Islet precursor cell (in vitro differentiated cells): Measurements from ENCODE around the gene MCF2L.
"Not testable (repeated sequence)": the region's sequence is repeated elsewhere in the genome, so short reads cannot be mapped to it uniquely, and the experiment has no call there.

Experiments used
- DNase-seq: peaks from one replicate; pipeline ENCODE4 v3.0.0-alpha.2; 2018

MCF2L gene

DNA sequence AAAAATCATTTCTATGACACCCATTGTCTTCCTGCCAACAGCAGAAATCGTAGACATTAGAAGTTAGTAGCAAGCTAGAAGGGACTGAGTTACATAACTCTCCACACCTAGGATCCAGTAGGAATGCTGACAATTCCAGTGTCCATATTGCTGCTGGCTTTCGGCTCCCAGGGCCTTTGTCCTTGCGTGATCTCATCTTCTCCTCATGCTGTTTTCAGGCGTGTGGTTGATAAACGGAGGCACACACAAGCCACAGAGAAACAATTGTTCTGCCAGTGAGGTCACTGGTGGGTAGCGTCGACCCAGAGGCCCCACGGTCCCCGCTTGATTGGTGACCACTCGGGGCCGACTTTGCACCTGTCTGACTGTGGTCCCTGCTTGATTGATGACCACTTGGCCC, 104.9 kb downstream of the MCF2L start:
- DNase-seq: no peak

DNA sequence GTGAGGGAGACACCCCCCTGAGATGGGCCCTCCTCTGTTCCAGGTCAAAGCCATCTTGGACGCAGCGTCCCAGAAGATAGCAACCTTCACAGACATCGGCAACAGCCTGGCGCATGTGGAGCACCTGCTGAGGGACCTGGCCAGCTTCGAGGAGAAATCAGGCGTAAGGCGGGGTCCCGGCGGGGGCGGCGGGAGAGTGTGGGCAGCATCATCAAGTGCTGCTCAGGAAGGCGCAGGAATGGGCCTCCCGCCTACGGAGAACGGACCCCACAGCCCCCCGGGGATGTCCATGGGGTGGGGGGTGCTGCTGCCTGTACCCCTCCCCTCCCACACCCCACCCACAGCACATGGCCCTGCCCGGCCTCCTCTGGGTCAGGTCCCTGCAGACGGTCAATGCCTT, 105.4 kb downstream of the MCF2L start:
- DNase-seq: no peak

GRCh38 chr13:113074876-113075275, 105.9 kb downstream of the MCF2L start:
- no peak for DNase-seq

GRCh38 chr13:113075711-113076110, 106.7 kb downstream of the MCF2L start:
- no peak for DNase-seq

GRCh38 chr13:113076681-113077401, 107.8 kb downstream of the MCF2L start:
- no peak for DNase-seq

GRCh38 chr13:113077566-113077952, 108.5 kb downstream of the MCF2L start:
- DNase-seq: no peak

DNA sequence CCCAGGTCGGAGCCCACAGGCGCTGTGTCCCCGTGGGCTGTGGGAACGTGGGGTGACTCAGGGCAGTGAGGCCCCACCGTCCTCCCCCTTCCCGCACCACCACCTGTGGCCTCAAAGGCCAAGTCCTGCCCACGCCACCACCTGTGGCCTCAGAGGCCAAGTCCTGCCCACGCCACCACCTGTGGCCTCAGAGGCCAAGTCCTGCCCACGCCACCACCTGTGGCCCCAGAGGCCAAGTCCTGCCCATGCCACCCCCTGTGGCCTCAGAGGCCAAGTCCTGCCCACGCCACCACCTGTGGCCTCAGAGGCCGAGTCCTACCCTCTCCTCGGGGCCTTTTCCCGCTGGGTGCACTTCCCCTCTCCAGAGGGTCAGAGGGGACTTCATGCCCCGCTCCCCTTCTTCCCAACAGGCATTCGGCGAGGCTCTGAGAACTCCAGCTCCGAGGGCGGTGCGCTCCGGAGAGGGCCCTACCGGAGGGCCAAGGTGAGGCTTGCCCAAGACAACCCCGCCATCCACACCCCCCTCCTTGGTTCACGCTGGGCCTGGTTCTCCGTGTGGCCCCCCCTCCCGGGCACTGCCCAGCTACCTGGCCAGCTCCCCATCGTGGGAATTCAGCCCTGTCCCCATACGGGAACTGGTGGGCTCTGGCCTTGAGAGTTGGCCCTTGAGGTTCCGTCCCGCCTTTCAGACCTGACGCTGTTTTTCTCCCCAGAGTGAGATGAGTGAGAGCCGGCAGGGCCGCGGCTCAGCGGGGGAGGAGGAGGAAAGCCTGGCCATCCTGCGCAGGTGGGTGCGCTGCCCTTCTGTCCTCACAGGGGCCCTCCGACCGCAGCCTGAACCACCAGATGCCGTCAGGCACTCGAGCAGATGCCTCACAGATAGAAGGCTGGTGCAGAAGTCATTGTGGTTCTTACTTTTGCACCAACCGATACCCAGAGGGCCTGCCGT, 109.2 kb downstream of the MCF2L start:
- no peak for DNase-seq

- DNase-seq: no peak
These were observed 110.1 kb downstream of the MCF2L start for GRCh38 chr13:113078902-113079780.

DNA sequence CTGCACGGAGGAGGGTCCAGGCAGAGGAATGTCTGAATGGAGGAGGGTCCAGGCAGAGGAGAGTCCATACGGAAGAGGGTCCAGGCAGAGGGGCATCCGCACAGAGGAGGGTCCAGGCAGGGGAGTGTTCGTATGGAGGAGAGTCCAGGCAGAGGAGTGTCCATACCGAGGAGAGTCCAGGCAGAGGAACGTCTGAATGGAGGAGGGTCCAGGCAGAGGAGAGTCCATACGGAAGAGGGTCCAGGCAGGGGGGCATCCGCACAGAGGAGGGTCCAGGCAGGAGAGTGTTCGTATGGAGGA, 110.7 kb downstream of the MCF2L start:
- not testable (repeated sequence) for DNase-seq

DNA sequence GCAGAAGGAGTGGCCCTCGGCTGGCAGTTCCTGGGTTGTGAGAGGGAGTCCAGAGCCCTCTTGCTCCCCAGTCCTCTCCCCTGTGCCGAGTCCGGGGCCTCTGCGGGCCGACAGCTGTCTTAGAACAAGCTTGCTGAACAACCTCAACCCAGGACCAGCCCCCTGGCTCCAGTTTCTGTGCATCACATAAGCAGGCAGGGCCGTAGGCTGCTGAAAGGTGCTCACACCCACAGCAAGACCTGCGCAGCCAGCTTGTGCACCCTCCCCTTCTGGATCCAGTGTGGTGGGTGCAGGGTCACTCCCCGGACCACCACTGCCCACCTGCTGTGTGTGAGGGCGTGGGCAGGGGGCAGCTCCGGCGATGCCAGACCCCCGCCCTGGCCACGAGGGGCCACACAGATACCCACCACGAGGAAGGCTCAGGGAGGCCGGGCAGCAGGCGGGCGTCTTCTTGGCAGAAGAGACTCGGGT, 111.4 kb downstream of the MCF2L start:
- DNase-seq: no peak

DNA sequence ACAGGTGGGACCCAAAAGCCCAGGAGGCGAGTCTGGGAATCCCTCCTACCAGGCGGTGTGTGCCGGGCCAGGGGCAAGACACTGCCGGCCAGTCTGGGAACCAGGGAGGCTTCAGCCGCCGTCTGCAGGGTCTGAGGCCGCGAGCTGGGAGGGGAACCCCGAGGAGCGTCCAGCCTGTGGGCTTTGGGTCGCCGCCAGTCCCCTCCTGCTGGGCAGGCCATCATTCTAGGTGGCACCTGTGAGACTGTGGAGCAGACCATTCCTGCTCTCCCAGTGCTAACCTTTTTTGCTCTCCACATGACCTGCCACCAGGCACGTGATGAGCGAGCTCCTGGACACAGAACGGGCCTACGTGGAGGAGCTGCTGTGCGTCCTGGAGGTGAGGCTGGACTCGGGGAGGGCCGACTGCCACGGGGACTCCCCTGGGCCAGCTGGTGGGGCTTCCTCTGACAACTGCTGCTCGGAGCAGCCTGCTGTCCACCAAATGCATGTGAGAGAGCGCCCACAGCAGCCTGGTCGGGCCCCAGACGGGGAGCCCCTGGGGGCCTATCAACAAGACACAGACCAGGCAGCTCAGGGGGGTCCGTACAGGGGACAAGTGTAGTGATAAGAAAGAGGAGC, 112.0 kb downstream of the MCF2L start:
- no peak for DNase-seq

DNA sequence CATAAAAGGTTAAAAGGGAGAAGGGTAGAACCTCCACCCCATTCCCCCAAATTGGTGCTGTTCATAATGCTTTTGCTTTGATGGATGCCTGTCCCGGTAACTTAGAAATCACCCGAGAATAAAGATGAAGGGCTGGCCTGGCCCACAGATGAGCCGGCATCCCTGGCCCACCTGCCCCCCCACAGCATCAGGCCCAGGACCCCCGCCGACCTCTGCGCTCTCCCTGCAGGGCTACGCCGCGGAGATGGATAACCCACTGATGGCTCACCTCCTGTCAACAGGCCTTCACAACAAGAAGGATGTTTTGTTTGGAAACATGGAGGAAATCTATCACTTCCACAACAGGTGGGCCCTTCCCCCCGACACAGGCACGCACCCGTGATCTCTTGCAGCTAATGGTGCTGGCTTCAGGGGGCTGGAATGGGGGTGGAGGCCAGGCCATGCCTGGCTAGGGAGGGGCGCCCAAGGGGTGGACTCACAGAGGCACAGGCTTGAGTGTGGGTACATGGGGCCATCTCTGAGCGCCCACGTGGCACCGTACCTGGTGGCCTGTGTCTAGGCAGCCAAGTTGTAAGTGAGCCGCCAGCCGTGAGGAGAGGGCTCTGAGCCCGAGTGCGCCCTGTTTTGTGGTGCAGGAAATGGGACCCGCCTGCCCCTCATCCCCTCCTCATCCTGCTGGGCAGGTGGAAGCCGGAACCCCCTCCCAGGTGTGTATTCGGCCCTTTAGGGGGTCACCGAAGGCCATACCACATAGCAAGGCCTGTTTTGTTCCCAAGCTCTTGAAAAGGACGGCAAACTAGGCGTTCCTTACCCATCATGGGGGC, 113.4 kb downstream of the MCF2L start:
- no peak for DNase-seq

DNA sequence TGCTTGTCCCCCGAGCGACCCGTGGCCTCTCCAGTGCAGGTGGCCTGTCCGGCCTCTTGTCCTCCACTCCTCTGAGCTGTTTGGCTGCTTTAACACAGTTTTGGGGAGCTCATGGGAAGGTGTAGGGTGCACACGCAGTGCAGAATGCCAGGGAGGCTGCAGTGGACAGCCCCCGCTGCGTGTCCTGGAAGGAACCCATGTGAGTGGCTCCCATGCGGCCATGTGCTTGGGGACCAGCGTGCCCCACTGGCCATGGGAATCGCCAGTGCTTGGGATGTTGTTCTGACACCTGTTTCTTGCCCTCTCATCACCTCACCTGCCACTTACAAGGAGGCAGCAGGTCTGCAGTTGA, 114.0 kb downstream of the MCF2L start:
- no peak for DNase-seq

- DNase-seq: no peak
These were observed 114.5 kb downstream of the MCF2L start for GRCh38 chr13:113083402-113084061.

GRCh38 chr13:113084094-113084942, 115.3 kb downstream of the MCF2L start:
- DNase-seq: no peak

DNA sequence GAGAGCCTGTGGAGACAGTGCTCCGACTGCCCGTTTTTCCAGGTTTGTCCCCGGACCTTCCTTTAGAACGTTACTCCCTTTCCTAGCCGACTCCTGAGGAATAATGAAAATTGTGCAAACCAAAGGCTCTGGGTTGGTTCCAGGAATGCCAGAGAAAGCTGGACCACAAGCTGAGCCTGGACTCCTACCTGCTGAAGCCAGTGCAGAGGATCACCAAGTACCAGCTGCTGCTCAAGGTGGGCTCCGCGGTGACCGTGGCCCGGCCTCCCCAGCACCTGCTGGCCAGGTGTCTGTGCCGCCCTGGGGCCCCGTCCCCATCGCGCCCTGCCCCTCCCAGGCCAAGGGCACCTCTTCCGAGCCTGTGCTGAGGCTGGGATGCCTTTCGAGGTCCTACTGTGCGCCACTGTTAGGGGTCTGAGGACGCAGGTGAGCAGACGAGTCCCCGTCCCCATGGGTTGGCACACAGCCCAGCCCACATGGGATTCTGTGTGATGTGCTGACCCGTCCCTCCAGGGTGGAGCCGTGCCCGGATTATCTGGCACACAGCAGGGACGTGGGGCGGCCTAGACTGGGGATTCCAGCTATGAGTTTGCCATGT, 116.0 kb downstream of the MCF2L start:
- no peak for DNase-seq

- no peak for DNase-seq
These were observed 117.2 kb downstream of the MCF2L start for GRCh38 chr13:113086031-113086750.

GRCh38 chr13:113086991-113087922, 118.2 kb downstream of the MCF2L start:
- DNase-seq: no peak
